K562 (cell line): ENCODE measurements around the gene GAB4.

Experiments used
- BHLHE40 ChIP-seq: IDR thresholded peaks from 2 replicates; pipeline ENCODE4 v1.6.1; 2011; ENCODE audit warnings: low read length, improper control_type of control experiment
- EZH2 ChIP-seq: IDR thresholded peaks from 2 replicates; pipeline ENCODE4 v1.6.1; 2012; ENCODE audit warnings: low read depth, mild to moderate bottlenecking, inconsistent platforms, low read length, borderline replicate concordance
- NRF1 ChIP-seq, 2 experiments: fragments of 450-650 bp; IDR thresholded peaks in 1 of 2; conservative IDR thresholded peaks in 1 of 2; 2 replicates each; pipeline ENCODE4 v1.6.1; 2014; ENCODE audit warnings: mild to moderate bottlenecking in 2 of 2
- POU5F1 ChIP-seq: fragments of 150-350 bp; IDR thresholded peaks from 2 replicates; pipeline ENCODE4 v1.6.1; 2014; ENCODE audit warnings: borderline replicate concordance, low read length, low read depth, mild to moderate bottlenecking; ENCODE audit not compliant: partially characterized antibody

- no peak for TF ChIP-seq EZH2
- TF ChIP-seq NRF1 (conservative IDR thresholded peaks at IDR 0.05 in 1 of 2, IDR thresholded peaks at IDR 0.05 in 1 of 2), result no peak
- no peak for TF ChIP-seq POU5F1
- TF ChIP-seq BHLHE40, result no peak
Observed at GRCh38 chr22:16962501-16962900, 45.5 kb downstream of the GAB4 start.
